IPS DF 19.7 (cell line): ENCODE measurements around the gene FAM98C.
"Not testable (repeated sequence)": the region's sequence is repeated elsewhere in the genome, so short reads cannot be mapped to it uniquely, and the experiment has no call there.

ENCODE experiments used
- DNase-seq: peaks from one replicate; pipeline ENCODE4 v3.0.0-alpha.2; 2013; ENCODE audit warnings: low read depth, low spot score

The FAM98C gene

GRCh38 chr19:38425810-38426466, 23.0 kb downstream of the FAM98C start, which contains the start of gene RASGRP4:
TSS of gene RASGRP4 (minus strand) at chr19:38426219. CDS start at chr19:38426091, 128 bp downstream.
- DNase-seq = no peak

DNA sequence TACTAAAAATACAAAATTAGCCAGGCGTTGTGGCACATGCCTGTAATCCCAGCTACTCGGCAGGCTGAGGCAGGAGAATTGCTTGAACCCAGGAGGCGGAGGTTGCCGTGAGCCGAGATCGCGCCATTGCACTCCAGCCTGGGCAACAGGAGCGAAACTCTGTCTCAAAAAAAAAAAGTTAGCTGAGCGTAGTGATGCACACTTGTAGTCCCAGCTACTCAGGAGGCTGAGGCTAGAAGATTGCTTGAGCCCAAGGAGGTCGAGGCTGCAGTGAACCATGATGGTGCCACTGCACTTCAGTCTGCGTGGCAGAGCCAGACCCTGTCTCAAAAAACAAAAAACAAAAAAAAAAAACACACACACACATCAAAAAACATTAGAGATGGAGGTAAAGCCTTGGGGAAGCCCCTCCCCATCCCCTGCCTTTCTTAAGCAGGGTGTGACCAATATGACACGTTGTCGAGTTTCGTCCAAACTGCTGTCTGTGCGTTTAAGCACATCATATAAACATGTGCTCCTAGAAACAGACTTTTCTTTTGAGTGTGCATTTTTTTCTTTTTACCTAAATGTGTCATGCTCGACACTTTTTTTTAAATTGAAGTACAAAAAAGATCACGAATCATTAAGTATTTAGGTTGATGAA, 24.3 kb downstream of the FAM98C start:
- not testable (repeated sequence) for DNase-seq

GRCh38 chr19:38429055-38429810, 26.3 kb downstream of the FAM98C start:
- no peak for DNase-seq

- no peak for DNase-seq
Measured at GRCh38 chr19:38429811-38430156, 26.9 kb downstream of the FAM98C start.

GRCh38 chr19:38430931-38431330, 28.0 kb downstream of the FAM98C start:
- no peak for DNase-seq

DNA sequence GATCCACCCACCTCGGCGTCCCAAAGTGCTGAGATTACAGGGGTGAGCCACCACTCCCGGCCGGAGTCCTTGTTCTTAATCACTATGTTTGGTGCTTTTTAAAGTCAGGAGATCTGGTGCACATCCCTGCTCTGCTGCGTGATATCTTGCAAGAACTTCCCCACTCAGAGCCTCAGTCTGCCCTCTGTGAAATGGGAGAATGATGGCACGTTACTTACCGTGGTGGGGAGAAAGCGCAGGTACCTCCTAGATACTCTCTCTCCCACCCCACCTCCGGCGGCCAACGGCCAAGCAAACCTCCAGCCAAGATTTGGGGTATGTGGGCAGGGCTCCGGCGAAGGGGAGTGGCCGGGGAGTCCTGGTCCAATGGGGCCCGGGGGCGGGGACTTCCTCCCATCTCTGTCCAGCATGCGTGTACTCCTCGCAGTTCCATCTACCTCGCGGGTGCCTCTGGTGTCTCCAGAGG, 30.4 kb downstream of the FAM98C start, which contains the start of gene RYR1:
Gene RYR1 (plus strand): TSS at position 424 of the 466 bp plus-strand sequence. CDS start 139 bp downstream, outside the sequence.
- no peak for DNase-seq

GRCh38 chr19:38434549-38435051, 31.7 kb downstream of the FAM98C start:
- no peak for DNase-seq

DNA sequence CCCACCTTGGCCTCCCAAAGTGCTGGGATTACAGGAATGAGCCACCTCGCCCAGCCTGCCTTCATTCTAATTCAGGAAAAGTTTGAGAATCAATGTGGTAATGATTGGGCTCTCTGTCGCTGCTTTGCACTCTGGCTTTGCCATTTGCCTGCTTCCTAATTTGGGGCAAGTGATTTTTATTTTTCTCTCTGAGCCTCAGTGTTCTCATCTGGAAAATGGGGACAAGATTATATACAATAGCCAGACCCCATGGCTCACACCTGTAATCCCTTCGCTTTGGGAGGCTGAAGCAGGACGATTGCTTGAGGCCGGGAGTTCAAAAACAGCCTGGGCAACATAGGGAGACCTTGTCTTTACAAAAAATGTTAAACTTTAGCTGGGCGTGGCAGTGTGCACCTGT, 34.4 kb downstream of the FAM98C start:
- no peak for DNase-seq

GRCh38 chr19:38437917-38438316, 35.0 kb downstream of the FAM98C start:
- no peak for DNase-seq

DNA sequence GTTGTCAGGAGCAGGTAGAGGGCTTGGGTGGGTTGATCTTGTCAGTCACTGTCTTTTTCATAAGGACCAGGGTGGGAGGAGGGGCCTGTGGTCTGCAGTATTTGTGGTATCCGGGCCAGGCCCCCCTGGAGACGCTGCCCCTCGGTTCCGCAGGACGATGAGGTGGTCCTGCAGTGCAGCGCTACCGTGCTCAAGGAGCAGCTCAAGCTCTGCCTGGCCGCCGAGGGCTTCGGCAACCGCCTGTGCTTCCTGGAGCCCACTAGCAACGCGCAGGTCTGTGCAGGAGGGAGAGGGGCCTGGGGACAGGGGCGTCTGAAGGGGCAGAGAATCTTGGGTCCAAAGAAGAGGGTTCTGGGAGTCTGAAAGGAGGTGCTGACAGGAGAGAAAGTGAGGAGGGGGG, 37.7 kb downstream of the FAM98C start:
- no peak for DNase-seq

GRCh38 chr19:38441657-38442348, 38.9 kb downstream of the FAM98C start:
- no peak for DNase-seq

DNA sequence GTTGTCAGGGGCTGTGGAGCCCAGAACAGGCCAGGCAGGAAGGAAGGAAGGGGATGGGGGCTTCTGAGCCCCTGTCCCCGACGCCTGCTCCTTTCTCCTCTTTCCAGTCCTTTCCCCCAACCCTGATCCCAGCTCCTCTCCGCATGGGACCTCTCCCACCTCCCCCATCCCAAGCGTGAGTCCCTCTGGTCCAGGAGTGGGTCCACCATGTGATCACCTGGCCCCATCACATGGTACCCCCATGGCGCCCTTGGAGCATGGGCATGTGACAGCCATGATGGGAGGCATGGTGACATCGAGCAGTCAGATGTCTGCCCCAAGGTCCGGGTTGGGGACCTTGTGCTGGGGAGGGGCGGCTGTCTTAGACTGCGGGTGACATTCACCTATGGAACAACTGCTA, 39.8 kb downstream of the FAM98C start:
- no peak for DNase-seq

DNA sequence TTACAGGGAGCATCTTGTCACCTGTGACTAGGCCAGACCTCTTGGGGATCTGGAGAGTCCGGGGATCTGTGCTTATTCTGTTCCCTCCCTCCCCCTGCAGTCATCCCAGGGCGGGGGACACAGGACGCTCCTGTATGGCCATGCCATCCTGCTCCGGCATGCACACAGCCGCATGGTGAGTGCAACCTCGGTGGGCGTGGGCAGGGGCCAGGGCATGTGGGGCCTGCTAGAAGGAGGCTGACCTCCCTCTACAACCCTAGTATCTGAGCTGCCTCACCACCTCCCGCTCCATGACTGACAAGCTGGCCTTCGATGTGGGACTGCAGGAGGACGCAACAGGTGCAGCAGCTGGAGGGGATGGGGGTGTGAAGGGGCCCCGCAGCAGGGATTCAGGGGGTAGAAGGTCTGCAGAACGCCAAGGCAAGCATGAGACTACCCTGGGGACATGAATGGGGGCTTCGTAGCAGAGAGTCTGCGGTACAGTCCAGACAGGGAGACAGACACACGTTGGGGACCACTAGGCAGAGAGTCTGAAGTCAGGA, 40.6 kb downstream of the FAM98C start:
- DNase-seq = no peak

DNA sequence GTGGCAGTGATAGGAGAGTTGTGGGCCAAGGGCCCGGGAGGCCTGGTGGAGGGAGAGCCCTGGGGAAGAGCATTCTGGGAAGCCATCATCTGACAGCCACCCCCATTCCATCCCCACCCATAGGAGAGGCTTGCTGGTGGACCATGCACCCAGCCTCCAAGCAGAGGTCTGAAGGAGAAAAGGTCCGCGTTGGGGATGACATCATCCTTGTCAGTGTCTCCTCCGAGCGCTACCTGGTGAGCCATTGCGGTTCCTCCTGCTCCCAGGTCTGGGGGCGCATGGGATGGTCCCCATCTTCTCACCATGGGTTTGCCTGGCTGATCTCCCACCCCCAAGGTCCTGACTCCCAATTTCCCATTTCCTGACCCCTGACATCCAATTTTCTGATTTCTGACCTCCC, 41.1 kb downstream of the FAM98C start:
- DNase-seq = no peak

DNA sequence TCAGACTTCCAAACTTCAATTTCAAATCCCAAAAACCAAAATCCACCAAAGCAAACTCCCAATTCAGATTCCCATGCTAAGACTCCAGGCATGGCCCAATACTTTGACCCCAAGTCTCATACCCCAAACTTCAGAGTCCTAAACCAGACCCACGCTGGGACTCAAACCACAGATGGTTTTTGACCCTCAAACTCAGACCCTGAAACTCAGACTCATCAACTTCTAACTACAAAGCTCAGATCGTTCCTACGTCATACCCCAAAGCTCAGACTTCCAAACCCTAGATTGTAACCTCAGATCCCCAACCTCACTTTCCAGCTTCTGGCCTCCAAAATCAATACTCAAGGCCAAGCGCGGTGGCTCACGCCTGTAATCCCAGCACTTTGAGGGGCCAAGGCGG, 42.5 kb downstream of the FAM98C start:
- no peak for DNase-seq

DNA sequence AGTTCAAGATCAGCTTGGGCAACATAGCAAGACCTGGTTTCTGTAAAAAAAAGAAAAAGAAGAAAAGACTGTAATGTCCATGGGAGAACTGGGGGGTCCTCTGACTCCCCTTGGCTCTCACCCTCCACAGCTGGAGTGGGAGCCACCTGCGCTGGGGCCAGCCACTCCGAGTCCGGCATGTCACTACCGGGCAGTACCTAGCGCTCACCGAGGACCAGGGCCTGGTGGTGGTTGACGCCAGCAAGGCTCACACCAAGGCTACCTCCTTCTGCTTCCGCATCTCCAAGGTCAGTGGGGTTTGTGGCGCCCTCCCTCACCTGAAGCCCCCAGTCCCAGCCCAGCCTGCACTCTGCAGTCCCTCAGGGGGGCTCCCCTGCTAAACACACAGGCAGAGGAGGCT, 45.3 kb downstream of the FAM98C start:
- DNase-seq = no peak

DNA sequence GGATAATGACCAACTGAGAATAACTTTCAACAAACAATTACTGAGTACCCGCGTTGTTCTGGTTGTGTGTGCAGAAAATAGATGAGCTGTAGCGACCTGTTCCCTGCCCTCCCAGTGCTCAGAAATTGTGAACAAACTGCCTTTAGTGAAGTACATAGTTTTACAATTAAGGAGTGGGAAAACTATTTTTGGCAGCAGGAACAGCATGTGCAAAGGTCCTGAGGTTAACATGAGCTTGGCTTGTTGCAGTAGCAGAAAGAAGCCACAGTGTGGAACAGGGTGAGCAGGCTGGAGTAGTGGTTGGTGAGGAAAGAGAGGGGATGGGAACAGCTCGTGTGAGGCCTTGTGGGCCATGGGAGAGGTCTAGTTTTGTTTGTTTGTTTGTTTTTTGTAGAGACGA, 46.6 kb downstream of the FAM98C start:
- DNase-seq = no peak

- no peak for DNase-seq
Measured at GRCh38 chr19:38451036-38451435, 48.1 kb downstream of the FAM98C start.

DNA sequence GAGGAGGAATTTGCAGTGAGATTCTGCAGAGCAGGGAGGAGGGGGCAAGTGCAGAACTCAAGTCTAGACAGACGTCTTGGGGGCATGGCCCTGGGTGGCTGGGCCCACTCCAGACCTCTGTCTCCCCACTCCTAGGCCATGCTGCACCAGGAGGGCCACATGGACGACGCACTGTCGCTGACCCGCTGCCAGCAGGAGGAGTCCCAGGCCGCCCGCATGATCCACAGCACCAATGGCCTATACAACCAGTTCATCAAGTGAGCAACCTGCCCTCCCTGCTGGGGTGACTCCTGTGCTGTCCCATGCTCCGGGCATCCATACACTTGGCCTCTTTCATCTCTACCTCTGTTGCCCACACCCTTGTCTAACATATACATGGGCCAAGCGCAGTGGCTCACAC, 48.7 kb downstream of the FAM98C start:
- no peak for DNase-seq

- DNase-seq = peak; percentile 69
Measured at GRCh38 chr19:38452430-38453366, 49.8 kb downstream of the FAM98C start.
